ENCODE results near the gene TRIM14.

The TRIM14 gene, protein sequence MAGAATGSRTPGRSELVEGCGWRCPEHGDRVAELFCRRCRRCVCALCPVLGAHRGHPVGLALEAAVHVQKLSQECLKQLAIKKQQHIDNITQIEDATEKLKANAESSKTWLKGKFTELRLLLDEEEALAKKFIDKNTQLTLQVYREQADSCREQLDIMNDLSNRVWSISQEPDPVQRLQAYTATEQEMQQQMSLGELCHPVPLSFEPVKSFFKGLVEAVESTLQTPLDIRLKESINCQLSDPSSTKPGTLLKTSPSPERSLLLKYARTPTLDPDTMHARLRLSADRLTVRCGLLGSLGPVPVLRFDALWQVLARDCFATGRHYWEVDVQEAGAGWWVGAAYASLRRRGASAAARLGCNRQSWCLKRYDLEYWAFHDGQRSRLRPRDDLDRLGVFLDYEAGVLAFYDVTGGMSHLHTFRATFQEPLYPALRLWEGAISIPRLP

DNA sequence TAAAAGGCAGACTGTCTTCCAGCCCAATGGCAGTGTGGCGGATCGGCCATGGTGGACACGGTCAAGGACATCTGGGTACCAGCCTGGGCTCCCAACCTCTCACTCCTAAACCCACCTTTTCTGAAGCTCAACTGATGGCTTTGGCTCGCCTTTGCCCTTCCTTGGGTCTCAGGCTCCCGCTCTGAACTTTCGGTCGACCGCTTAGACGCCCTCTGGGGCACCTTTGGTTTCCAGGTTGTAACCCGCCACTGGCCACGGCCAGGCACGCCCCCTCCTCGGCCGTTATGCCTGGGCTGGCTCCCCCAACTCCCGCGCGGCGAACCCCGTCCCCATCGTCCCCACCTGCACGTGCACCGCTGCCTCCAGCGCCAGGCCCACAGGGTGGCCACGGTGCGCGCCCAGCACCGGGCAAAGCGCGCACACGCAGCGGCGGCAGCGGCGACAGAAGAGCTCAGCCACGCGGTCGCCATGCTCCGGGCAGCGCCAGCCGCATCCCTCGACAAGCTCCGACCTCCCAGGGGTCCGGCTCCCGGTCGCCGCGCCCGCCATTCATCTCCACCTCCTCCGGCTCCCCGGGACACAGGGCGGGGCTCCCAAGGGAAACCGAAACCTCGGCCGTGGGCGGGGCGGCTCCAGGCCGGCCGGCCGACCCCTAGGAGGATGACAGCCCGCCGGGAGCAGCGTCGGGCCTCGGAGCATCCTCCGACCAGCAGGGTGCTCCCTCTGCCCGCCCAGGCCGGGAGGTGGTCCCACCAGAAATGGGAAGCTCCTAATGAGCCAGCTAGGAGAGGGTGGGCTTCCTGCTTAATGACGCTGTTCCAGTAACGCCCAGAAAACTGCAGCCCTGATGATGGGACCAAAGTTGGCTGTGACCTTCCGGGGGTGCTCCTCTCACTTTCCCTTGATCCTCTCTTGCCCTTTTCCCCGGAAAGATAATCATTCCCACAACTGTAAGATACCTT lies at the start of gene TRIM14:
TSS of gene TRIM14 (minus strand) at position 583 of the 962 bp plus-strand sequence. CDS start at position 549, 34 bp downstream.
- DNase-seq: peak; percentile 12

DNA sequence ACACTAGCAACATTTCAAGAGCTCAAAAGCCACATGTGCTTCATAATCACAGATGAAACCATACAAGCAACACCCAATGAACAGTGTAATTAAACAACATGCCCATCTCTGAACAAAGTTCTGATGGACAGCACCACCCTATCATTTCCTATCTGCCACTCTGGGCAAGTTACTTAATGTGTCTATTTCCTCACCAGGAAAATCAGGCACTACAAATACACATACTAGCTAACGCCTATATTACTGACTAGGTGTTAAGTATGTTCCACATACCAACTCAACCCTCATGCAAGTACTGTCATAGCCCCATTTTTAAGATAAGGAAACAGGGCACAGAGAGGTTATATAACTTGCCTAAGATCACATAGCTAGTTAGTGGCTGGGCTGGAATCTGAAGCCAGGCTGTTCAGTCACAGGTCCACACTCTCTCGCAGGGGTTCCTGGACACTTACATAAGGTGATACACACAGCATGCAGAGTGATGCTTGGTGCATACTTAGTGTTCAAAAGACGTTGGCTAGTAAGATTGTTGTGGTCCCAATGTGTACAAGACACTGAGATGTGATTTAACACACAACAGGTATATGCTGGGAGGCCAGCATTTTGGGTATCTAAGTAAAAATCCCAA lies 49.2 kb upstream of the TRIM14 start:
- no peak for DNase-seq

DNA sequence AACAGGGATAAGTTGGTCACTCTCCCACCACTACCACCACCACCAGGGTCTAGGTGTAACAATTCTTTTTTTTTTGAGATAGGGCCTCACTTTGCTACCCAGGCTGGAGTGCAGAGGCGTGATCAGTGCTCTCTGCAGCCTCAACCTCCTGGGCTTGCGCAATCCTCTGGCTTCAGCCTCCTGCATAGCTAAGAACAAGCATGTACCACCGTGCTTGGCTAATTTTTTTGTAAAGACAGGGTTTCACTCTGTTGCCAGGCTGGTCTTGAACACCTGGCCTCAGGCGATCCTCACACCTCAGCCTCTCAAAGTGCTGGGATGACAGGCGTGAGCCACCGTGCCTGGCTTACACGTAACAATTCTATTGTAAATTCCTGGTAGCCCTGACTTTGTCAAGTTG lies 45.9 kb upstream of the TRIM14 start:
- DNase-seq: no peak

DNA sequence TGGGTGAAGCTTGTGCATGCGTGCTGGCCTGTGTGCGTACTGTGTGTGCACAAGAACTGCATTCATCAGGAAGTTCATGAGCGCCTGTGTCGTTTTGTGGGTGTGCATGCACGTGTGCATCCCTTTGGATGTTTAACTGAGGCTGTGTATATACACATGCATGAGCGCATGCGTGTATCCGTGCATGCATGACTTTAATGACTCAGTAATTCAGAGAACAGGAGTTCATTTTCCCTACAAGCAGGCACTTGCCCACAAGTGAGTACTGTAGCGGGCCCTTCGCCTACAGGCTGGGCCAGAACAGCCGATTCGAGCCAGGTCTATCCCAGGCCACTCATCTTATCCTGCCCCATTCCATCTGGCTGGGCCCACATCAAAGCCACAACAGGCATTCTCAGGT lies 43.6 kb upstream of the TRIM14 start:
- DNase-seq: no peak

DNA sequence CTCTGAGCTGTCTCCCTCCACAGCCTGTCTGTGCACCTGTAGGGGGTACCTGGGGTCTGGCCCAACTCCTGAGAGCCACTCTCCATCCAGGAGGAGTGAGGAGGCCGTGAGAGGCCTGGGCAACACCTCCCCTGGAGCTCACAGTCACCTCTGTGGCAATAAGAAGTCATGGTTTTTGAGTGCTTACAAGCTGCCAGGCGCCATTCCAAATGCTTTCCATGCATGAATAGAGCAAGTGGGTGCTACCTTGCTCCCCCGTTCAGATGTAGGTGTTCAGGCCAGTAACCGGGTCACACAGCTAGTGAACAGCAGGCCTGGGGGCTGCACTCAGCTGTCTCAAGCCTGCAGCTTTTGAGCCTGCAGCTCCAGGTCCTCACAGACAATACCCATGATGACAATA lies 42.8 kb upstream of the TRIM14 start:
- DNase-seq: no peak

DNA sequence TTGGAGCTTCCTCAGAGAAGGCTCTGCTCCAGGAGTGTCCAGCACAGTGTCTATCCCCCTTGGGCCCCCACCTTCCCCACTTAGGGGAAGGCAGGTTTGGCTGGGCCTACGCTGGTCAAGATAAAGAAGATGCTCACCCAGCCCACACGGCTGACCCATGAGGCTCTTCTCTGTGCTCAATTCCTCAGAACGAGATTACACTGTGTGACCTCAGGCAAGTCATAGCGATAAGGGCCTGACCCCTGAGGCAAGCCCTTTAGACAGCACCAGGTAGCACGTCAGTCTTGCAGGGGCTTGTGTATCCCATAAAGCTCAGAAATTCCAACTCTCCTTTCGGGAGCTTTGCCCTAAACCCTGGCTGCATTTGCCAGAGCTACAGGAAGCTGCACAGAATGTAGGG lies 40.8 kb upstream of the TRIM14 start:
- no peak for DNase-seq

DNA sequence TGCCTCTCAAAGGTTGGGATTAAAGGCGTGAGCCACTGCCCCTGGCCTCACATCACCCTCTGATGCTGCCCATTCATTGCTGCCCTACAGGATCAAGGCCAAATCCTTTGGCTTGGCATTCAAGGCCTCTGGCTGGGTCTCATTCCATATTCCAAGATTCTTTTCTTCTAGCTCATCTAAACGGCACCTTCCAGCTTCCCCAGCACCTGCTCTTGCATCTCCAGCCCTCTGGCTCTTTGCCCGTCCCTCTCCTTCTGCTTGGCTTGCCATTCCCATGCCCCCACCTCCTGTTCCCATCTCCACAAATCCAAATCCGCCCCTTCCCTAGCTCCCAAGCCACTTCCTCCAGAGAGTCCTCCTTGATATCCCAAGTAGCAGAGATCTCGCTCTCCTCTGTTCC lies 40.3 kb upstream of the TRIM14 start:
- no peak for DNase-seq

DNA sequence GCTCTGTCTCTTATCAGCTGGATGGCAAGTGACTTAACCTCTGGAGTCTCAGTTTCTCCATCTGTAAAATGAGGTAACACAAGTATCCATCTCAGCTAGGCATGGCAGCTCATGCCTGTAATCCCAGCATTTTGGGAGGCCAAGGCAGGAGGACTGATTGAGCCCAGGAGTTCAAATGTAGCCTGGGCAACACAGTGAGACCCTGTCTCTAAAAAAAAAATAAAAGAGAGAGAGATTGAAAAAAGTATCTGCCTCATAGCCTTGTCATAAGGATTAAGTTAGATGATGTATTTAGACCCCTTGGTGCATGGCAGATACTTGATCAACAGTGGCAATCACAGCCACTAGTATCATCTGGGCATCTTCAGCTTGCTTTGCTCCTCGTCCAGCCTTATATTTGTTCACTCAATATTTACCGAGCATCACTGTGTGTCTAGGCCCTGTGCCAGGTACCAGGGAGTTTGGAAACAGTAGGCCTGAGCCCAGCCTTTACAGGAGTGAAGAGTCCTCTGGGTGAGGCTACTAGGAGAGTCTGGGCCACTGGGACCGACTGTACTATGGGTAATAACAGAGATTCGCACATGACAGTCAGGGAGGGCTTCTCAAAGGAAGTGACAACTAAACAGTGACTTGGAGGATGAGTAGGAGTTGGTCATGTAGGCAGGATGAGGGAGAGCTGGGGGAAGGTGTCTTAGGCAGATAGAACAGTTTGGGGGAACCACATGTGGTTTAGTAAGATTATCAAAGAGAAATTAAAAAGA lies 39.2 kb upstream of the TRIM14 start:
- no peak for DNase-seq

DNA sequence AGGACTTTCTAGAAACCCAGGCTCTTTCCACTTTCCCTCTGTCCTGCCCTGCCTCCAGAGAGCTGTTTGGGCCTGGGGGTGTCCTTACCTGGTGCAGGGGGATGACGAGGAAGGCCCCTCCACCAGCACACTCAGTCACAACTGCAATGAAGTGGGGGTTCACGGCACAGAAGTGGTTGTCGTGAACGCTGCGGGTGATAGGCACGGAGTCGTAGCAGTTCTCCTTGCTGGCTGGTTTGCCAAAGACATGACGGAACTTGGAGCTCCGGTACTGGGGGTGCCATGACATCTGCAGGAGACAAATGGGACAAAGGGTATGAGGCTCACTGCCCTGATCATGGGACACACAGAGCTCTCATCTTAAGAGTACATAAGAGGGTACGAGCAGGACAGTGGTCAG lies 38.4 kb upstream of the TRIM14 start:
- no peak for DNase-seq

DNA sequence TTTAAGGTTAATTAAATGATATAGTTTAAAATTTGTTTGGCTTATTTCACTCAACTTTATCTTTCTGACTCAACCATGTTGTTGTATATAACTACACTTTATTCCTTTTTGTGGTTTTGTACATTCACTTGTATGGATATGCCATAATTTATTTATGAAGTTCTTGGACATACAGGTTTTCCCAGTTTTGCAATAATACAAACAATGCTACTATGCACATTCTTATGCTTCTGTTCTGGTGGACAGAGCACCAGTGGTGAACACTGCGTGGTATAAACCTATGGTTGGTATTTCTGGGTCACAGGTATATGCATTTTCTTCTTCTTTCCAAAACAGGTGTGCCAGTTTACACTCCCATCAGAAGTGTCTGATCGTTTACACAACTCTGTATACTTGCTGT lies 35.7 kb upstream of the TRIM14 start:
- DNase-seq: no peak

DNA sequence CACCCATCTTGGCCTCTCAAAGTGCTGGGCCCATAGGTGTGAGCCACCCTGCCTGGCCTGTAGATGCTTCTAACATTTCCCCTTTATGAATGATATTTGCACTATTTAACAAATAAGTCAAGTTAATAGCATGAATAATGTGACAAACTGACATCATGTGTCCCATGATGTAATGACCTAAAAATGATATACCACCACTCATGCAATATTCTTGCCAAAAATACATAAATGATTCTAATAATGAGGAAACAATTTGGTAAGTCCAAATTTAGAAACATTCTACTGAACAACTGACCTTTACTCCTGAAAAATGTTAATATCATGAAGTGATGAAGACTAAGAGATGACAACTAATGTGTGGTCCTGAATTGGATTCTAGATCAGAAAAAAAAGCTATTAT lies 33.5 kb upstream of the TRIM14 start:
- no peak for DNase-seq

DNA sequence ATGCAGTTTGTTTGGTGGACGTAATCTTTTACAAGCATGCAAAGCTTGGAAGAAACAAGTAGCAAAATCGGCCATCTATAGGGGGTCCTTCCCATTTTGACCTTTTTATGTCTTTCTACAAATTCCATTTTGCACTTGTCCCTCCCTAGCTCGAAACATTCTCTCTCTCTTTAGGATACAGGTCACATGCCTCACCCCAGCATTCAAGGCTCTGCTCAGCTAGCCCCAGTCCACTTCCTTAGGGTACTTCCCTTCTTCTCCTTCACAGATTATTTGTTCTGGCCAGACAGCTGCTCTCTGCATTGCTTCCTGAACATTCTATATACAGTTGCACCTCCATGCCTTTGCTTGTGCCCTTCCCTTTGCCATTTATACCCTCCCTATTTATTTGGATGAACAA lies 31.7 kb upstream of the TRIM14 start:
- DNase-seq: no peak

DNA sequence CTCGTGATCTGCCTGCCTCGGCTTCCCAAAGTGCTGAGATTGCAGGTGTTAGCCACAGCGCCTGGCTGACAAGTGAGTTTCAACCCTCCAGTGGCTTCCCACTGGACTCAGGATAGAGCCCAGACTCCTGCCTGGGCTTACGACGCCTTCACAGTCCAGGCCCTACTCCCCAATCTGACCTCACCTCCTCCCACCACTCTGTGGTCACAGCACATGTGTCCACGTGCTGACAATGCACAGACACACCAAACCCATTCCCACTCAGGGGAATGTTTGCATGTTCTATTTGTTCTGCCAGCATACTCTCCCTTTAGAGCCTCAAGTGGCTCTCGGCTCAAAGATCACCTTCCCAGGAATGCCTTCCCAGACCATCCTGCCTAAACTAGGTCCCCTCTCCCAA lies 31.1 kb upstream of the TRIM14 start:
- DNase-seq: no peak

DNA sequence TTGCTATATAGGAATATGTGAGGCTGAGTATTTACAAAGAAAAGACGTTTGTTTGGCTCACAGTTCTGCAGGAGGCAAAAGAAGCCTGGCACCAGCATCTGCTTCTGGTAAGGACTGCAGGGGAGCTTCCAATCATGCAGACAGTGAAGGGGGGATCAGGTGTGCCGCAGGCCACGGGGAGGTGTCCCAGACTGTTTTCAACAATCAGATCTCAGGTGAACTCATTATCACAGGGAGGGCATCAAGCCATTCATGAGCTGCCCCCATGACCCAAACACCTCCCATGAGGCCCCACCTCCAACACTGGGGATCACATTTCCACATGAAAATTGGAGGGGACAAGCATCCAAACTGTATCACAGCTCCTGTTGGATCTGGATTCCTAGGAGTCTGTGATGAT lies 30.4 kb upstream of the TRIM14 start:
- DNase-seq: no peak

DNA sequence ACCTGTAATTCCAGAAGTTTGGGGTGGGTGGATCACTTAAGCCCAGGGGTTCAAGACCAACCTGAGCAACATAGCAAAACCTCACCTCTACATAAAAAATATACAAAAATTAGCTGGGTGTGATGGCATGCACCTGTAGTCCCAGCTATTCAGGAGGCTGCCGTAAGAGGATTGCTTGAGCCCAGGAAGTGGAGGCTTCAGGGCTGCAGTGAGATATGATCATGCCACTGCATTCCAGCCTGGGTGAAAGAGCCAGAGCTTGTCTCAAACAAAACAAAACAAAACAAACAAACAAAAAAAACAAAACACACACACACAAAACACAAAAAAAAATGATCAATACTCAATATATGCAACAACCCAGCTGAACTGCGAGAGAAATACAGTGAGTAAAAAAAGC lies 29.5 kb upstream of the TRIM14 start:
- DNase-seq: no peak

DNA sequence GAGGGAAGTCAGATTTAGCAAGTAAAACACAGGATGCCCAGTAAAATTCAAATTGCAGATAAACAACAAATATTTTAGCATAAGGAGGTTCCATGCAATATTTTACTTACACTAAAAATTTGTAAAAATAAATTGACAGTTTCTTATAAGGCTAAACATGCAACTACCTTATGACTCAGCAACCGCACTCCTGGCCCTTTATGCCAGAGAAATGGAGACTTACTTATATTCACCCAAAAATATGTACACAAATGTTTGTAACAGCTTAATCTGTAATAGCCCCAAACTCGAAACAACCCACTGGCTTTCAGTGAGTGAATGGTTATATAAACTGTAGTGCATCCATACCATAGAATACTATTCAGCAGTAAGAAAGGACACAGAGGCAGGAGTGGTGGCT lies 28.6 kb upstream of the TRIM14 start:
- no peak for DNase-seq

DNA sequence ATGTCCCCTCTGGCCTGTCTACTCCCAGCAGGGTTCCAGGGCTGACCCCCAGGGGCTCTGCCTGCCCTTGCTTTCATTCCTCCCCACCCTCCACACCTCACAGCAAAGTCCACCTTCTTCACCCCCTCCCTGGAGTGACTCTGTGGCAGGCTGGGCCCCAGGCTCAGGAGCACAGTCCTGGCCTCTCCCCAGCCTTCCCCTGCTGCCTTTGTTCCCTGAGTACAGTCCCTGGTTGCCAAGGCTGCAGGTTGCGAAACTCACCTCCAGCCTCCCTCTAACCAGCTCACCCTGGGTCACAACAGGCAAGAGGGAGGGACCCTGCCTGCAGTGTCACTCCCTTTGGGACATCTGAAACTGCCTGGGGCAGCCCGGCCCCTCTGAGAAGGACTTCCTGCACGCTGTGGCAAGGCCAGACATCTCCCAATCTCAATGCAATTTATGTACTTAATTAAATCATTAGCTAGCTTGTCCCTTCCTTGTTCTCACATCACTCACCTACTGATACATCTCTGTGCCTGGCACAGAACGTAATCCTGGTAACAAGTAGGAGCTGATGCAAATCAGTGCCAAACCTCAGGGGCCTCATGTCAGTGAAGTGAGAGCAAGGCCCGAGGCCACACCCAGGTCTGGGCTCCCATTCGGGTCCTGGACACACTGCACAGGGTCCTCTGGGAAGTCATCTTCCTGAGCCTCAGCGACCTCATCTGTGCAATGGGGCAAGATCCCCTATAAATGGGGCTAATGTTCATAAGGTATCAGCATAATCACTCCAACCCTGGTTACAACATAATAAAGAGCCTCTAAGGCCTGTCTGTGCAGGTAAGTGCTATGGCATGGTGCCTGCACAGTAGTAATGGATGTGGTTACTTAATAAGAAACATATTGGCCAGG lies 27.3 kb upstream of the TRIM14 start:
- DNase-seq: peak; percentile 39

DNA sequence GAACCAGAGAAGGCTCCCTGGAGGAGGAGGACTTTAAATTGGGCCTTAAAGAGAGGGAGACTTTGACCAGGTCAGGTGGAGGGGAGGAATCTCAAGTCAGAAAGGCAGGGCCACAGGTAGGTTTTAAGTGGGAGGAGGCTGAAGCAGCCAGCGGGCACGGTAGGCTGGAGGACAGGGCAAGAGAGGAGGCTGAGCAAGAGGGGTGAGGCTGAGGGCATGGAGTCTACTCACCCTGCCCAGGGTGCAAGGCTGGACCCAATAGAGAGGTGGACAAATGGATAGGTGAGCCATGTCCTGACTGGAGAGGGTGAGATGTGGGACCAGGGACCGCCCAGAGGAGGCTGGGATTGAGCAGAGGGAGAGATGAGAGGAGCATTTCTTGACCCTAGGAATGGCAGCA lies 25.6 kb upstream of the TRIM14 start:
- no peak for DNase-seq

DNA sequence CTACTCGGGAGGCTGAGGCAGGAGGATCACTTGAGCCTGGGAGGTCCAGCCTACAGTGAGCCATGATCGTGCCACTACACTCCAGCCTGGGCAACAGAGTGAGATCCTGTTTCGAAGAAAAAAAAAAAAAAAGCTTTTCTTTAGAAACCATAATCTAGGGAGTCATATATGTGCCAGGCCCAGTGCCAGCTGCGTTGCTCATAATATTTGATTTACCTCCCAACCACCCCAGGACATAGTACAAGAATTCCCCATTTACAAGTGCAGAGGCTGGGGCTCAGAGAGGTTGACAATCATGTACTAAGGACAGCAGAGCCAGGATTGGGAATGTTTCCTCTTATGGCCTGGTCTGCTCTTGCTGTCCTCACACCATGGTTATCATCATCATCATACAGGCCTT lies 25.1 kb upstream of the TRIM14 start:
- no peak for DNase-seq

DNA sequence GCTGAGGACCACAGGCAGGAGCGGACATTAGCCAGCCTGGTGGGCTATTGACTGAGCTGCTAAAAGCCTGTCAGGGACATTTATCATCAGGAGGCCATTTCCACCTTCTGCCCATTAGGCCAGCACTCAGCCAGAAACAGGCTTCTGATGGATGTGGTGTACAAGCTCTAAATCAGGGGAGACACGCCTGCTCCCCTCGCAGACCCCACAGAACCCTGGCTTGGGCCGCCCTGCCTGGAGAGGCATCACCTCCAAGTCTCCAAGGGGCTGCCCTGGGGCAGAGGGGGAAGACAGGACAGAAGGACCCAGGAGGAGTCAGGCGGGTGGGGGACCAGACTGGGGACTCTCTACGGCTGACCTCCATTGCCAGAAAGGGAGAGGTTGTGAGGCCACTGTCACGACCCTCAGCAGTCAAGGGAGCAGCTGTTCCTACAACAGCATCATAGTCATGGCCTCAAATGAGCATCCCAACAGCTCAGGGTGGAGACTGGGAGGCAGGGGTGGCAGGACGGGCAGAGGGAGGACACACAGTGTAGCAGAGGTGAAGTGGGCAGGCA lies 24.0 kb upstream of the TRIM14 start:
- DNase-seq: no peak

DNA sequence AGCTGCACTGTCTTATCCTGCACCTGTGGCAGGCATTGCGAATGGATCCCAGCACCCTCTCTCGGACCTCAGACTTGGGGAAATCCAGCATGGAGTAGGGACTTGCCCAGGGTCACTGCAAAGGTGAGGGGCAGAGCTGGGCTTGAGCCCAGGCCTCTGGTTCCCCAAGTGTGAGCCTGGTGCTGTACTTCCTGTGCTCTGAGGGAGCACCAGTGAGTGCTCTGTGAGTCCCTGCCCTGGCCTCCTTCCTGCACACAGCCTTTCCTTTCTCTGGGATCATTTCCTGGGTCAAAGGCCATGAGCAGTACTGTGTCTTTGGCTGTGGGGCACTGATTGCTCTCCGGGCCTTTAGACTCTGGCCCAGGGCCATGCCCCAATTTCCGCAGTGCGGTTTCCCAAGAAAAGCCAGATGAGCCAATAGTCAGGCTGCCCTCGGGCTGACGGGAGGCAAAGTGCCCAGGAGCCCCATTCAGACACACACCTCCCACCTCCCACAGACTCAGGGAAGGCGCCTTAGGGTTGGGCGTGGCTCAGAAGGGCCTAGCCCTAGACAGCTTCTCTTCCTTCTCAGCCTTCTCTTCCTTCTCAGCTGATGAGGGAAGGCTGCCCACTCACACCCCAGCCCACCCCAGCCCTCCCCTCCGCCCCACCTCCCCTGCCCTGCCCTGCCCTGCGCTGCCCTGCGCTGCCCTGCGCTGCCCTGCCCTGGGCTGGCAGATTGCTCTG lies 23.3 kb upstream of the TRIM14 start:
- no peak for DNase-seq

Measured in T1000 (cell line).